Stimulated activated CD4-positive, alpha-beta T cell treated with anti-CD3 and anti-CD28 coated beads, Interleukin-12 subunit alpha, Interleukin-12 subunit beta, amount 100 ng/mL, for 48 hours (primary cell): Measurements from ENCODE around the gene CHD8.

Source experiments
- DNase-seq, 3 donors: peaks; one replicate each; pipeline ENCODE4 v3.0.0-alpha.2; 2020; ENCODE audit warnings: low read depth in 2 of 3, low spot score in 1 of 3

CHD8 gene

GRCh38 chr14:21369949-21370679 lies 85.8 kb downstream of the CHD8 start:
- no peak for DNase-seq

GRCh38 chr14:21367582-21368144 lies 88.3 kb downstream of the CHD8 start:
- DNase-seq, result no peak

GRCh38 chr14:21356511-21356910 lies 99.4 kb downstream of the CHD8 start:
- no peak for DNase-seq

- DNase-seq, result no peak
Measured at GRCh38 chr14:21352587-21352986, 103.3 kb downstream of the CHD8 start.

- no peak for DNase-seq
Measured at GRCh38 chr14:21350539-21350938, 105.4 kb downstream of the CHD8 start.

- no peak for DNase-seq
Measured at GRCh38 chr14:21347201-21347600, 108.7 kb downstream of the CHD8 start.

GRCh38 chr14:21346532-21347135 lies 109.3 kb downstream of the CHD8 start:
- DNase-seq, result no peak

- DNase-seq, result no peak
Measured at GRCh38 chr14:21343035-21343794, 112.7 kb downstream of the CHD8 start.
